ENCODE data around the gene SRSF9.

- TF ChIP-seq CTCF (IDR thresholded peaks at IDR 0.05; ENCODE audit: low read depth, low read length, poor library complexity, severe bottlenecking) (no peak), EZH2phosphoT487 (IDR thresholded peaks at IDR 0.05; ENCODE audit: borderline replicate concordance, low read length) (no peak)
Observed at GRCh38 chr12:120465756-120466155, 3.8 kb downstream of the SRSF9 start.

All from DOHH2 (cell line).